Measurements from ENCODE around the gene SCAMP3.
A peak's percentile ranks its signal among the peaks of the same experiment; 100 is the strongest.

The SCAMP3 gene

DNA sequence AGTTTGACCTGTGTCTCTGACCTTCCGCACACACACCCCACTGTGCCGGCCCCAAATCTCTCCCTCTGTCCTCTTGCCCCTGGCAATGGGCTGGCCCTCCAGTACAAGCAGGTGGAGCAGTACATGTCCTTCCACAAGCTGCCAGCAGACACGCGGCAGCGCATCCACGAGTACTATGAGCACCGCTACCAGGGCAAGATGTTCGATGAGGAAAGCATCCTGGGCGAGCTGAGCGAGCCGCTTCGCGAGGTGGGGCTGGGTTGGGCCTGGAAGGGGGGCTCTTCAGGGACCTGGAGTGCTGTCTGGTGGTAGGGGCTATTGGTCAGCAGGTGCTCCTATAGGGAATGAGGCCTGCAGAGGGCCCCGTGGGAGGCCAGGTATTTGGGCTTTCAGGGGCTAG is 22.9 kb upstream of the SCAMP3 start:
- no peak for FAIRE-seq

DNA sequence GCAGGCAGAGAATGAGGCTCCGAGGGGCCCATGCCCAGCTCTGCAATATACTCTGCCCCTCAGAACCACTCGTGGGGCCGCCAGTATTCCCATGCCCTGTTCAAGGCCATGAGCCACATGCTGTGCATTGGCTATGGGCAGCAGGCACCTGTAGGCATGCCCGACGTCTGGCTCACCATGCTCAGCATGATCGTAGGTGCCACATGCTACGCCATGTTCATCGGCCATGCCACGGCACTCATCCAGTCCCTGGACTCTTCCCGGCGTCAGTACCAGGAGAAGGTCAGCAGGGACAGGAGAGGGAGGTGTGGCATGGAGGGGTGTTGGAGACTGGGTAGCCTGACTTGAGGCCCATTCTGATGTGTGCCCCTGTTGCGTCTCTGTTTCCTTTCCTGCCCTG is 22.3 kb upstream of the SCAMP3 start:
- no peak for FAIRE-seq

GRCh38 chr1:155282488-155283091 is 20.4 kb upstream of the SCAMP3 start:
- FAIRE-seq, result no peak

DNA sequence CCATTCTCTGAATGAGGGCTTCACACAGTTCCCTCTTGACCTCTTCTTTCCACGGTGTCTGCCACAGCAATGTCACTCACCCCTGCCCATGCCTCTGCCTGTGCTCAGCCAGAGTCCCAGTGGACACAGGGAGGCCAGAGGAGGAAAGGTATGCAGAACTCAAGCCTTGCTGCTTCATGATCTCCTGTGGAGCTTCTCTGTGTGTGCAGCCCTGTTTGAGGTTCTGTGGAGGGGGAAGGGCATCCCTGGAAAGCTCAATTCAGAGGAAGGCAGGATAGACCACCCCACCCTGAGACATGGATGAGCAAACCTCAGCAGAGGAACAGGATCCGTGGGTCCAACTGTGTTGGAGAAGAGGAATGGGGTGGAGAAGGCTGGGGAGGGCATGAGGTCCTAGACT is 17.1 kb upstream of the SCAMP3 start:
- no peak for FAIRE-seq

DNA sequence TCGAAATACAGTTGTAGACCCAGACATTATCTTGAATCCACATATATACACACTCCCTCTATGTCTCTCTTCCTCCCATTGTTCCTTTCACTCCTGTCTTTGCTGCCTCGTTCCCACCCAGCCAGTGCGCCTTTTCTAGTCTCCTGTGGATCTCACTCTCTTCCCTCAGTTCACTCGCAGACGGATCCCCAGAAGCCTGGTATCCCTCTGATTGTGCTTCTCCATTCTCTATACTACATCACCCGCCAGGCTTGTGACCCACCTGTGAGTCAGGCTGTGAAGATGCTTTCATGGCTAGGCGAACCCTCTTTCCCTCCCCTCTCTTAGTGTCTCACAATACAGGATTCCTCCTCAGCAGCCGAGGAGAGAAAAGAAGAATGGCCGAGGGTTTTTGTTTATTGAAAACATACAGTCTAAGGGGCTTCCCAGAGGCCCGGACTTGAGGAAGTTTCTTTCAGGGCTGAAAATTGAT is 16.6 kb upstream of the SCAMP3 start:
- no peak for FAIRE-seq

DNA sequence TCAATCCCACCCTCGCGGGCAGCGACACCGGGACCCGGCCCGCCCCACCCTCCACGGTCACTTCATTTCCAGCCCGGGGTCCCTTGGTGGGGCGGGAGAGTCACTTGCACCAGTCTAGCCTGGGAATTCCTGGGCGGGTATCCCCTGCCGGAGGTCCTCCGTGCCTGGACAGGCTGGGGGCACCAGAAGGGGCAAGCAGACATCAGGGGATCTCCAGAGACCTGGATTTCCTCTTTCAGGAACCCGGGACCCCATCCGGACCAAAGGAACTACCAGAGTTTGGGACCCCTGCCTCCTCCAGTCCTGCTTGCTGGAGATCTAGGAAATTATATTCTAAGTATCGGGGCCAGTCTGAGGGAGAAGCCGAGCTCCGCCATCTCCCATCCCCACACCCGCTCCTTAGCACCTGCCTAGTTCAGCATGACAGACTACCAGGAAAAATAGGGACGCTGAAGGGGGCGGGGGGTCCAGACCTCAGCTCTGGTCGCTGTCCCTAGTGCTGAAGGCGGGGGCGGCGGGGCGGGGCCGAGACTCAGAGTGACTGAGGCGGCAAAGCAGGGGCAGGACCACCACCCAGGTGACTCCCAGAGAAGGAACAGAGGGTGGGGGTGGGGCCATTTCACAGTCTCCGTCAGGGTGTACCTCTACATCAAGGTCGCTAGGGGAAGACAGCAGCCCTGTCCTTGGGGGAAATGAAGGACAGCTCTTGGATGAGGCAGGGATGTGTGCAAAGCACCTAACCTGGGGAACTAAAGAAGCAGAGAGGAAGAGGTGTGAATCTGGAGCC is 15.9 kb upstream of the SCAMP3 start:
- no peak for FAIRE-seq

DNA sequence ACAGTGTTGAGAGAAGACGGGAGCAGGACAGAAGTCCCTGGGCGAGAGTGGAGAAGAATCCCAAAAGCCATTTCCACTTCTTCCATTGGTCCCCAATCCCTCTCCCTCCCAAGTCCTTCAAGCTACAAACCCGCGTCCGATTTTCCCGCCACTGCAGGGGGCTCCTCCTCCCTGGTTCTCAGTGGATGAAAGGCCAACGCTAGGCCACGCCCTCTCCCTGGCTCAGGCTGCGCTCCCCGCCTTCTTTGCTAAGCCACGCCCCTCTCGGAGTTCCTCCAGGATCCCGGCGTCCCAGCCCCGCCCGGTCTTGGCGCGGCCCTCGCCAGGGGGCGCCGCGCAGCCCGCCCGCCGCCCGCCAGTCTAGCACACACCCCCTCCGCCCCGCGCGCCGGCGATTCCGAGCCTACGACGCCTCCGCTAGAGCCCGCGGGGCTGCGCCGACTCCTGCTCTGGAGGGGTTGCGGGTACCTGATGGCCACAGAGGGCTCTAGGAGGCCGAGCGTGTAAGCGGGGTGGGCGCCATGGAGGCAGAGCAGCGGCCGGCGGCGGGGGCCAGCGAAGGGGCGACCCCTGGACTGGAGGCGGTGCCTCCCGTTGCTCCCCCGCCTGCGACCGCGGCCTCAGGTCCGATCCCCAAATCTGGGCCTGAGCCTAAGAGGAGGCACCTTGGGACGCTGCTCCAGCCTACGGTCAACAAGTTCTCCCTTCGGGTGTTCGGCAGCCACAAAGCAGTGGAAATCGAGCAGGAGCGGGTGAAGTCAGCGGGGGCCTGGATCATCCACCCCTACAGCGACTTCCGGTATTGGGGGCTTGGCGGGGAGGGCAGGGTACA is 15.1 kb upstream of the SCAMP3 start, which contains the start of gene HCN3:
TSS of gene HCN3 (plus strand) at position 394 of the 832 bp plus-strand sequence. CDS start at position 522, 128 bp downstream.
- FAIRE-seq, result no peak

GRCh38 chr1:155273343-155274245 is 11.4 kb upstream of the SCAMP3 start, which contains the start of gene CLK2:
Gene CLK2, minus strand, starts transcription at chr1:155273504. Its CDS starts 2,527 bp downstream, at chr1:155270977.
- FAIRE-seq, result peak; percentile 6

- no peak for FAIRE-seq
These were observed 10.5 kb upstream of the SCAMP3 start for GRCh38 chr1:155272466-155273342.

GRCh38 chr1:155269381-155269780 is 7.2 kb upstream of the SCAMP3 start:
- FAIRE-seq, result no peak

DNA sequence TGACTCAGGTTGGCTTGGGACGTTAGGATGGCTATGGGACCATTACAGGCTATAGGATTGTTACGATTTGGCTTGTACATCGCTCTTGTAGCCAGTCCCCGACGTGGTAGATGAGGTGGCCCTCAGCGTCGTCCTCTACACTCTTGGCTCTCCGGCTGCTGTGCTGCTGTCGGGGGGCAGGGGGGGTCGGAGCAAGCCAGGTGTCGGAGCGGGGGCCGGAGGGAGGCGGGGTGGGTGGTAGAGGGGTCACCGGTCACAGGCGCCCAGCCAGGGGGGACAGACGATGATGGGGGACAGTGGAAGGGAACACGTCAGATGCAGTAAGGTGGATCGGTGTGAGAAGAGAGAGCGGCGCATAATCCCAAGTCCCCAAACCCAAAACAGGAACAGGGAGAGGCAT is 6.5 kb upstream of the SCAMP3 start:
- no peak for FAIRE-seq

GRCh38 chr1:155267373-155267772 is 5.2 kb upstream of the SCAMP3 start:
- no peak for FAIRE-seq

DNA sequence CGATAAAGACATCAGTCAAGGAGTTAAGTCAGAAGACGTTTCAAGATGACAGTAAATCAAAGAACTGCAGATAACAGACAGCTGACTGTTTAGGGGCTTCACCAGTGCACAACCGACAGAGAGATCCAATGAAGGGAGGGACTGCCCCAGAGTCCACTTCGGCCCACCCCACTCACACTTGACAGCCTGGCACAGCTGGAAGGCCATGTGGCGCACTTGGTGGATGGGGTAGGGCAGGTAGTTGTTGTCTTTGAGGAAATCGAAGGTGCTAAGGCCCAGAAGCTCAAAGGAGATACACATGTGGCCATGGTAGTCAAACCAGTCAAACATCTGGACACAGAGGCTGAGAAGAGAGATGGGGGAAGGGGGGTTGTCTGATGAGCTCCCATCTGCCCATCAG is 4.4 kb upstream of the SCAMP3 start:
- FAIRE-seq, result no peak

DNA sequence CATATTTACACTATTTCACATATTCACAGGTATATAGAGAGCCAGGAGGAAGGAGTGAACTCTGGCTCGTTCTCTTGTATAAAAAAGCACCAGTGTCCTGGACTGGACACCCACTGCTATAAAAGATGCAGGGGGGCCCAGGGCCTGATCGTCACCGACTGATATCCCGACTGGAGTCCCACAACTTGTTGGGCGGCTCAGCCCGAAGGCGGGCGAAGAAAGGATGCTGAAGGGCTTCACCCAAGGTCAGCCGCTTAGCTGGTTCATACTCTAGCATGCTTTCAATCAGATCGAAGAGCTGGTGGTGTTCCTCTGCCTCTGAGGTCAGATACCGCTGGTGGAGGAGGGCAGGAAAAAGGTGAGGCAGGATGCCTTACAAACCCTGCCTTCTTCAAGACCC is 907 bp upstream of the SCAMP3 start:
- no peak for FAIRE-seq

GRCh38 chr1:155261493-155261851 is 688 bp downstream of the SCAMP3 start:
- FAIRE-seq, result no peak

GRCh38 chr1:155260276-155260675 is 1.9 kb downstream of the SCAMP3 start:
- FAIRE-seq, result no peak

DNA sequence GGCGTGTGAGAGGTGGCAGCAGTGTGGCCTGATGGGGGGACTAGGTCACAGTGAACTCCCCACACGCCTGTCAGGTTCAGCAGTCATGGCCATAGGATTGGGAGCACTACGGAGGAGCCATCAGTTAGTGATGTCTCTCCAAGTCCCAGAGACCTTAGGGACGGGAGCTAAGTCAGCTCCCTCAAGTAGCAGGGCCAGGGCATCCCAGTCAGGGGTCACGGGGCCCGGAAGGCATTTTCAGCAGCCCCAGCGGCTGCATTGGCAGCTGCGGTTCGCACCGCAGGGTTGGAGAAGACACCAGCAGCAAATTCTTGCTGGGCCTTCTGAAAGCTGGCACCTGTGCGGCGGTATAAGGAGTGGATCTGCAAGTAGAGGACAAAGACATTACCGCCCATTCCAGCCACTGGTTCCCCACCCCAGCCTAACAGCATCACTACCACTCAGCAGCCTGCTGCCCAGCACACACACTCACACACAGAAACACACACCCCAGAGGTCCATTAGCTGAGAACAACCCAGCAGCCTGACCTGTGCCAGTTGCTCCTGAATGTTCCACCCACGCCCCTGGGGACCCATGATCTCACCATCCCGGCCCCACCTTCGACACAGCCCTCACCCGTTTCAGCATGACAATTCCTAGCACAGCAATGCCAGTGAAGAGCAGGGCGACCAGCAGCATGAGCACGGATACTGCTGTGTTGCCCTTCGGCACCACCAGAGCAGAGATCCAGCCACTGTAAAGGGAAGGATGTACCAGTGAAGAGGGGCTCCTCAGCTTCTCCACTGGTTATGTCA is 5.9 kb downstream of the SCAMP3 start:
- FAIRE-seq, result no peak

DNA sequence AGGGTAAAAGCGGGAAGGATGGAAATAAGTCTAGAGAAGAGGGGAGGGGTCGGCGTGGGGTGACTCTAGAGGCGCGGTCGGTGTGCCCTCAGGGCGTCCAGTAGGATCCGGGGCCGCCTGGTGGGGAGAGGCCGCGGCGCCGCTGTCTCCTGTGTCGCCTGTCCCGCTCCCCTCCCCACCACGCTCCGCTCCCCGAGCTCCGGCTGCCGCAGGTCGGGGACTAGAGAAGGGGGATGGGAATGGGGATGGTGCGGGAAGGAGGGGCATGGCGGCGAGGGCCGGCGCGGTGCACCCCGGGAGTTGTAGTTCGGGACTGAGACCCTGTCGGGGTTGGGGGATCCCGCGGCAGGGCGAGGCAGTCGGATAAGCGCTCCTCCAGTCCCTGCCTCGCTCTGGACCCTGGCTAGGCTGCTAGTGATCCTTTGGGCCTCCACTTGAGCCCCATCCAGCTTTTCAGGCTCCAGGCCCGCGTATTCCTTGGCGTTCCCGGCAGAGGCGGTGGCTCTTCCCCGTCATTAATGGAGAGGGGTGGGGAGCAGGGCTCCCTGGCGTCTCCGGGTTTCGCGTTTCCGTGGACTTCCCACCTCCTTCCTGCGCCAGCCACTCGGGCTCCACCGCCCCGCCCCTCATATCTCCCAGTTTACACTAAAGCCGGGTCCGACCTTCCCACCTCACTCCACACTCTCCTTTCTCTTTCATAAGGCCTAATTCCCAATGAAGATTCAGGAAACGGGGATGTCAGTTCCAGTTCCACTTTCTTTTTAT is 6.7 kb downstream of the SCAMP3 start, which contains the start of gene ENTREP3:
TSS of gene ENTREP3 (minus strand) at position 241 of the 765 bp plus-strand sequence. CDS start 606 bp downstream, outside the sequence.
- FAIRE-seq, result no peak

- no peak for FAIRE-seq
These were observed 7.4 kb downstream of the SCAMP3 start for GRCh38 chr1:155254714-155255242.

Data from A204.1 (cell line).